ENCODE results near the gene GPBP1. TPM values are rescaled to one million over a fixed set of nuclear protein-coding genes. Genes with fewer than 3 reads are reported as not detected.
"Not testable (repeated sequence)": the region's sequence is repeated elsewhere in the genome, so short reads cannot be mapped to it uniquely, and the experiment has no call there.

Gene GPBP1
- total and polyA plus RNA-seq, 7 donors: 37.3 to 74.0 (median 53.1) TPM

DNA sequence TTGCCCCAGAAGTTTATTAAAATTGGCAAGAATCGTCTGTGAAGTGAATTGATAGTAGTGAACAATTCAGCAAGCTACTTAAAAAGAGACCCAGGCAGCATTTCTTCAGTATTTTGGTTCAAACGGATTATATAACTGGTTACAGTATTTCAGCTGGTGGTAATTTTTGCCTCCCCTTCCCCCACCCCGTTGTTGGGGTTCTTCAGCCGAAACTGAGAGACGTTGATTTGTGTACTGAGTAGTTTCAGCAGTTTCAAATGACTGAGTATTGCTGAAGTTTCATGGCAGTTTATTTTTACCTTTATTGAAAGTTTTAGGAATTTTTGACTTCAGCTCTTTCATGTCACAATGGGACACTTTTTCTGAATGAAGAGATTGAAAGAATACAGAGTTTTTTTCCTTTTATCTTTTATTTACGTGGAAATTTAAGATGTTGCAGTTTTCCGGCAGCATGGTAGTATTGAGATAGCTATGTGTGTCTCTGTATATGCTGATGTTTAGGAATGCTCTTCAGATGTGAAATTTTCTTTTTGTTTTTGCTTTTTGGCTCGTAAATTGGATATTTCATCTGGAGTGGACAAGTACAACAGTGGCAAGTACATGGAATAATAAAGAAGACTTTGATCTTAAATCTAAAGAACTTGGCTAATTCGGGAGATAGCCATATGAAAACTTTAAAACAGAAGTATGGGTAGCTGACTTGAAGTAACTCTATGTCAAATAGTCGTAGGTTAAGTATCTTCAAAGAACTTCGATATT is 1.9 kb downstream of the GPBP1 start:
- Histone ChIP-seq H3K36me3 (ENCODE audit: insufficient read depth in 1 of 2, low read depth in 1 of 2) (no peaks in the 10 kb centered on the region), H3K27ac (peak overlapping the region; percentile 99), H3K4me3 (peak overlapping the region; percentile 98), H3K27me3 (ENCODE audit: insufficient read depth in 3 of 3, low read length in 2 of 3) (no peaks in the 10 kb centered on the region), H3K4me1 (peaks cover 36% of the 10 kb centered on the region), H3K9me3 (no peaks in the 10 kb centered on the region)
- TF ChIP-seq, protein P1, sequence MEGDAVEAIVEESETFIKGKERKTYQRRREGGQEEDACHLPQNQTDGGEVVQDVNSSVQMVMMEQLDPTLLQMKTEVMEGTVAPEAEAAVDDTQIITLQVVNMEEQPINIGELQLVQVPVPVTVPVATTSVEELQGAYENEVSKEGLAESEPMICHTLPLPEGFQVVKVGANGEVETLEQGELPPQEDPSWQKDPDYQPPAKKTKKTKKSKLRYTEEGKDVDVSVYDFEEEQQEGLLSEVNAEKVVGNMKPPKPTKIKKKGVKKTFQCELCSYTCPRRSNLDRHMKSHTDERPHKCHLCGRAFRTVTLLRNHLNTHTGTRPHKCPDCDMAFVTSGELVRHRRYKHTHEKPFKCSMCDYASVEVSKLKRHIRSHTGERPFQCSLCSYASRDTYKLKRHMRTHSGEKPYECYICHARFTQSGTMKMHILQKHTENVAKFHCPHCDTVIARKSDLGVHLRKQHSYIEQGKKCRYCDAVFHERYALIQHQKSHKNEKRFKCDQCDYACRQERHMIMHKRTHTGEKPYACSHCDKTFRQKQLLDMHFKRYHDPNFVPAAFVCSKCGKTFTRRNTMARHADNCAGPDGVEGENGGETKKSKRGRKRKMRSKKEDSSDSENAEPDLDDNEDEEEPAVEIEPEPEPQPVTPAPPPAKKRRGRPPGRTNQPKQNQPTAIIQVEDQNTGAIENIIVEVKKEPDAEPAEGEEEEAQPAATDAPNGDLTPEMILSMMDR (IDR thresholded peaks at IDR 0.05): no peak
- no peak for ATAC-seq
- intact Hi-C loops (cut with DNase I): loop anchor here in 1 of 2 donors (5.0 to 10.0 kb wide), 2 partner anchors 37 to 1181 kb away; partner anchors contain the start of gene IL6ST
- DNase-seq: no peak
- WGBS, 3 donors: 3 to 7% (median 3%) methylated on average over 11 of the region's 11 CpGs

DNA sequence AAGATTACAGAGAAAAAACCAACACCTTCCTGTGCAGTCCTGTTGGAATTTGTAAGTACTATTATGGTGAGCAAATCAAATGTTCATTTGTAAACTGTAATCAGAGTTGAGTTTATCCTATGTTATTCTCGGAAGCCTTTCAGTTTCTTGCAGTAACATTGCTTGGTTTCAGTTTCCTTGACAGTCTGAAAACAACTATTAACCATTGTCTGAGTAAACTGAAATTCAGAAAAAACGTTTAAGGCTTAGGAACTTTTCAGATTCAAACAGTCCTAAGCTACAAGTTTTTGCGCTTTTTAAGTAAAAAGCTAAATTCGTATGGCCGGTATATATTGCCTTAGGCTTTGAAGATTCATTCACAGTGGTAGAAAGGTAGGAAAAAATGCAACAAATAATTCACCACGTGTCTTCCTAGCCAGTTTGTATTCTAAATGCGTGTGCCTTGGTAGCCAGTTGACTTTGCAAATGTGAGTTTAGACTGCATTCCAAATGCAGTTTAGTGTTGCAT is 2.5 kb downstream of the GPBP1 start:
- TF ChIP-seq, protein P1 (IDR thresholded peaks at IDR 0.05): no peak
- no peaks in the 10 kb centered on the region for H3K36me3 ChIP-seq (ENCODE audit: insufficient read depth in 1 of 2, low read depth in 1 of 2)
- DNase-seq: no peak
- H3K27ac ChIP-seq: peak overlapping the region; percentile 99
- H3K9me3 ChIP-seq: no peaks in the 10 kb centered on the region
- no peak for ATAC-seq
- H3K27me3 ChIP-seq (ENCODE audit: insufficient read depth in 3 of 3, low read length in 2 of 3): no peaks in the 10 kb centered on the region
- H3K4me1 ChIP-seq: peaks cover 40% of the 10 kb centered on the region
- 4 to 7% (median 4%) methylated on average over 7 of the region's 7 CpGs for WGBS, 3 donors
- intact Hi-C loops (cut with DNase I): loop anchor here in 1 of 2 donors (5.0 to 10.0 kb wide), 2 partner anchors 36 to 1182 kb away; partner anchors contain the start of gene IL6ST
- H3K4me3 ChIP-seq: peak overlapping the region; percentile 98

DNA sequence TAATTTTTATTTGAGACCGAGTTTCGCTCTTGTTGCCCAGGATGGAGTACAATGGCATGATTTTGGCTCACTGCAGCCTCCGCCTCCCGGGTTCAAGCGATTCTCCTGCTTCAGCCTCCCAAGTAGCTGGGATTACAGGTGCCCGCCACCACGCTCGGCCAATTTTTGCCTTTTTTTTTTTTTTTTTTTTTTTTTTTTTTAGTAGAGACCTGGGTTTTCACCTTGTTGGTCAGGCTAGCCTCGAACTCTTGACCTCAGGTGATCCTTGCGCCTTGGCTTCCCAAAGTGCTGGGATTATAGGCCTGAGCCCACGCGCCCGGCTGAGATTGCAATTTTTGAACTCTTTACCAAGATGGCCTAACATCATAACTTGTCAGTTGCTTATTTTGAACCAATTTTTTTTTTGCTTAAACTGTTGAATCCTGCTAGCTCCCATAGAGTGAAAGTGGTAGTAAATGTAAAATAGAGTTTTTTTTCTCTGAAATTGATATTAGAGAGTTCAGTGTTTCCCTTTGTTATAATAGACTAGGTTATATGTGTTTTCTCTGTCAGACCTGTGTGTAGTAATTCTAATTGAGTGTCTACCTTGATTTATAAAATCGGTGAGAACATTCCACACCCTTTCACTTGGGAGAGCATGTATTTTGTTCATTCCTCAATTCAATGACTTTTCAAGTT is 3.8 kb downstream of the GPBP1 start:
- DNase-seq: no peak
- H3K4me1 ChIP-seq: peaks cover 39% of the 10 kb centered on the region
- H3K27me3 ChIP-seq (ENCODE audit: insufficient read depth in 3 of 3, low read length in 2 of 3): no peaks in the 10 kb centered on the region
- H3K27ac ChIP-seq: no peak overlapping the region
- no peak for ATAC-seq
- 80 to 90% (median 85%) methylated on average over 14 of the region's 14 CpGs for WGBS, 3 donors
- intact Hi-C loops (cut with DNase I): loop anchor here in 1 of 2 donors (5.0 to 10.0 kb wide), 2 partner anchors 35 to 1183 kb away; partner anchors contain the start of gene IL6ST
- no peaks in the 10 kb centered on the region for H3K9me3 ChIP-seq
- peak overlapping the region; percentile 98 for H3K4me3 ChIP-seq
- TF ChIP-seq, protein P1 (IDR thresholded peaks at IDR 0.05): no peak
- no peaks in the 10 kb centered on the region for H3K36me3 ChIP-seq (ENCODE audit: insufficient read depth in 1 of 2, low read depth in 1 of 2)

DNA sequence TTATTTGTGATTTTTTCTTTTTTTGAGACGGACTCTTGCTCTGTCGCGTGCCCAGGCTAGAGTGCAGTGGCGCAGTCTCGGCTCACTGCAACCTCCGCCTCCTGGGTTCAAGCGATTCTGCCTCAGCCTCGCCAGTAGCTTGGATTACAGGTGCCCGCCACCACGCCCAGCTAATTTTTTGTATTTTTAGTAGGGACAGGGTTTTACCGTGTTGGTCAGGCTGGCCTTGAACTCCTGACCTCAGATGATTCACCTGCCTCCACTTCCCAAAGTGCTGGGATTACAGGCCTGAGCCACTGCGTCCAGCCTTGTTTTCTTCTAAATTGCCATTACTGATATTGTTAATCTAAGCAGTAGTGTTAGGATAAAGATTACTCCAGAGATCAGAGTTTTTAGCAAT is 4.4 kb downstream of the GPBP1 start:
- not testable (repeated sequence) for DNase-seq; H3K27ac ChIP-seq; ATAC-seq; H3K27me3 ChIP-seq (ENCODE audit: insufficient read depth in 3 of 3, low read length in 2 of 3); H3K36me3 ChIP-seq (ENCODE audit: insufficient read depth in 1 of 2, low read depth in 1 of 2); H3K9me3 ChIP-seq
- intact Hi-C loops (cut with DNase I): loop anchor here in 1 of 2 donors (5.0 to 10.0 kb wide), 2 partner anchors 34 to 1183 kb away; partner anchors contain the start of gene IL6ST
- peaks cover 37% of the 10 kb centered on the region for H3K4me1 ChIP-seq
- 68 to 80% (median 68%) methylated on average over 12 of the region's 12 CpGs for WGBS, 3 donors
- H3K4me3 ChIP-seq: peak overlapping the region; percentile 98
